Cardiac muscle cell (in vitro differentiated cells and primary cell): ENCODE results near the gene SORCS3. TPM values are rescaled to one million over a fixed set of nuclear protein-coding genes. Genes with fewer than 3 reads are reported as not detected.
A peak's percentile ranks its signal among the peaks of the same experiment; 100 is the strongest.

Experiments used
- DNase-seq, 2 donors: peaks; one replicate each; pipeline versions ENCODE4 v3.0.0 to v3.0.0-alpha.2; 2010 to 2017; ENCODE audit warnings: low read depth in 1 of 2, low spot score in 1 of 2
- H3K27ac ChIP-seq: fragments of 200-600 bp; sonication (generic); 2 replicates; pipeline ENCODE4 v1.5.1; 2016
- H3K27me3 ChIP-seq: fragments of 200-600 bp; sonication (generic); 2 replicates; pipeline ENCODE4 v1.6.0; 2016; ENCODE audit warnings: control low read depth
- H3K36me3 ChIP-seq: fragments of 200-600 bp; sonication (generic); 2 replicates; pipeline ENCODE4 v1.5.1; 2016; ENCODE audit warnings: control low read depth
- H3K4me1 ChIP-seq: fragments of 200-600 bp; sonication (generic); 2 replicates; pipeline ENCODE4 v1.8.1; 2017; ENCODE audit warnings: low read depth, mild to moderate bottlenecking, mixed run types
- H3K4me3 ChIP-seq: fragments of 200-600 bp; sonication (generic); 2 replicates; pipeline ENCODE4 v1.5.1; 2016; ENCODE audit warnings: mild to moderate bottlenecking
- H3K9me3 ChIP-seq: fragments of 200-600 bp; sonication (generic); 2 replicates; pipeline ENCODE4 v1.5.1; 2017; ENCODE audit warnings: low read depth, mild to moderate bottlenecking, control low read depth
- polyA plus RNA-seq: library from polyadenylated mRNA; unstranded; fragments of >200 nt; fragmentation: Nextera tagmentation; extraction: Ambion mirVana; gene quantifications from 2 replicates; pipeline ENCODE4 v1.2.1, GENCODE V29; 2016
- total RNA-seq: library from RNA; depleted of rRNA; stranded (reverse); fragments of >200 nt; gene quantifications from 2 replicates; pipeline ENCODE4 v1.2.3, GENCODE V29; 2016
- TF ChIP-seq, protein P1 (sequence below): IDR thresholded peaks from 2 replicates; pipeline ENCODE4 v1.5.1; 2012; ENCODE audit warnings: low read depth, mild to moderate bottlenecking, low read length

SORCS3 gene
- total and polyA plus RNA-seq, 2 experiments from 2014 or later, result 9.3 to 29.1 TPM

DNA sequence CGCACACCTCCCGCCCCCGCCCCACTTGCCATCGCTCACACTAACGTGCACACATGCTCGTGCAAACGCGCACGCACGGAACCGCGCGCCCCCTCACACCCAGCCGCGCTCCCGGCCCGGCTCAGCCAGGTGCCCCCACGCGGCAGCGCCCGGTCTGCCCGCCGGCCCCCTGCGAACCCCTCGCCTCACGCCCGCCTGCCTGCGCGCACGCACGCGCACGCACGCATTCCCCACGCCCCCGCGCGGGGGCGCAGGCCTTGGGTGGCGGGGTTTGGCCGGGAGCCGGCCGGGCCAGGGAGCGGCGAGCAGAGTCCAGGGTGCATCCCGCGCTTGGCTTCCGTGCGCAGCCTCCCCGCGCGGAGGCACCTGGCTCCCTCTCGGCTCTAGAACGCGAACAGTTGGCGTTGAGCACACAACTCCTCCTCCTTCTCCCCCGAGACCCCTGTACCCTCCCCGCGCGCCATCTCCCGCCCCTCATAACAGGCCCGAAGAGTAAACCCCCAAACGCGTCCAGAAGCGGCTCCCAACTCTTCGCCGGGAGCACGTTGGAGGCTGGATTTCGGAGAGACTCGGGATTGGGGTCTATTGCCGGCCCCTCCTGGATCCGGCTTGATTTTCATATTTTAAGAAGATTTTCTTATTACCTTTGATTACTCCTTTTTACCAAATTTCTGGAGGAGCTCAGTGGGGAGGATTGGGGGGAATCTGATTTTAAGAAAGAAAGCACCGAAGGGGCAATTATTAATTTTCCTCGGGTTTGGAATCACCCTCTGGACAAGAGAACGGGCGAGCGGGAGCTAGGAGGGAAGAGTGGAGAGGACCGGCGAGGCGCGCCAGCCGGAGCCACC is 527 bp upstream of the SORCS3 start:
- H3K4me3 ChIP-seq, result peak overlapping the region; percentile 91
- H3K36me3 ChIP-seq, result no peaks in the 10 kb centered on the region
- H3K4me1 ChIP-seq, result no peaks in the 10 kb centered on the region
- peak in 1 of 2 donors; percentile 63 for DNase-seq
- no peak overlapping the region for H3K27ac ChIP-seq
- peaks cover 55% of the 10 kb centered on the region for H3K27me3 ChIP-seq
- TF ChIP-seq, protein P1, sequence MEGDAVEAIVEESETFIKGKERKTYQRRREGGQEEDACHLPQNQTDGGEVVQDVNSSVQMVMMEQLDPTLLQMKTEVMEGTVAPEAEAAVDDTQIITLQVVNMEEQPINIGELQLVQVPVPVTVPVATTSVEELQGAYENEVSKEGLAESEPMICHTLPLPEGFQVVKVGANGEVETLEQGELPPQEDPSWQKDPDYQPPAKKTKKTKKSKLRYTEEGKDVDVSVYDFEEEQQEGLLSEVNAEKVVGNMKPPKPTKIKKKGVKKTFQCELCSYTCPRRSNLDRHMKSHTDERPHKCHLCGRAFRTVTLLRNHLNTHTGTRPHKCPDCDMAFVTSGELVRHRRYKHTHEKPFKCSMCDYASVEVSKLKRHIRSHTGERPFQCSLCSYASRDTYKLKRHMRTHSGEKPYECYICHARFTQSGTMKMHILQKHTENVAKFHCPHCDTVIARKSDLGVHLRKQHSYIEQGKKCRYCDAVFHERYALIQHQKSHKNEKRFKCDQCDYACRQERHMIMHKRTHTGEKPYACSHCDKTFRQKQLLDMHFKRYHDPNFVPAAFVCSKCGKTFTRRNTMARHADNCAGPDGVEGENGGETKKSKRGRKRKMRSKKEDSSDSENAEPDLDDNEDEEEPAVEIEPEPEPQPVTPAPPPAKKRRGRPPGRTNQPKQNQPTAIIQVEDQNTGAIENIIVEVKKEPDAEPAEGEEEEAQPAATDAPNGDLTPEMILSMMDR, result no peak
- no peaks in the 10 kb centered on the region for H3K9me3 ChIP-seq

- DNase-seq, result peak in 1 of 2 donors; percentile 18
- Histone ChIP-seq H3K9me3 (no peaks in the 10 kb centered on the region), H3K36me3 (no peaks in the 10 kb centered on the region), H3K4me3 (peak overlapping the region; percentile 91), H3K4me1 (no peaks in the 10 kb centered on the region), H3K27ac (peak overlapping the region; percentile 57), H3K27me3 (peaks cover 44% of the 10 kb centered on the region)
- TF ChIP-seq, protein P1, result no peak
These were observed 1.0 kb downstream of the SORCS3 start for GRCh38 chr10:104641937-104642657.

DNA sequence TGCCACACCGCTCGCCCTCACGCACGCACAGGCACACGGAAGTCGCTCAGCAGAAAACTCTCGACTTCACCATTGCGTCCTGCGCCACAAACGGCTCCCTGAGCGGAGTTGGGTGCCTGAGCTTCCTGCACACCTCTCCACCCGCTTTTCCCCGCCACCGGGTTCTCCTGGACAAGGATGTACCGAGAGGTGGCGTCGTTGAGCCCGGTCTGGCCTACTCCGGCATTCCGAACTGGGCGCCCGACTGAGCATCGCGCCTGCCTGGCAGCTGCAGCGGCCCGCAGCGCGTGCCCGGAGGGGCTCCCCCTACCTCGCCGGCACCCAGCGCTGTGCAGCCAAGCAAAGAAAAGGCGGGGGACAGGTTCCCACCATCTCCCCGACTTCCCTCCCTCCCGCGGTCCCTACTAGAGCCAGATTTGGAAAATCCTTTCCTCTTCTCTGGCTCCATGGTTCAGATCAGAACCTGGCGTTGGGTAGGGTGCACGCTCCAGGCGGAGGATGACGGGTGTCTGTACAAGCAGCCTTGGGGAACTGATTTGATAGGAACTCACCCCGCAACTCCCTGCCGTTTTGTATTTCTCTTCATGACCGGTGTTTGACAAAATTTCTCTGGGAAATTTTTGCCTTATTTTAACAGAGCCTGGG is 1.7 kb downstream of the SORCS3 start:
- no peaks in the 10 kb centered on the region for H3K4me1 ChIP-seq
- H3K9me3 ChIP-seq, result no peaks in the 10 kb centered on the region
- peak; percentile 9 to 91 for DNase-seq
- H3K27ac ChIP-seq, result peak overlapping the region; percentile 13
- H3K36me3 ChIP-seq, result no peaks in the 10 kb centered on the region
- H3K27me3 ChIP-seq, result peaks cover 37% of the 10 kb centered on the region
- H3K4me3 ChIP-seq, result peak overlapping the region; percentile 91
- TF ChIP-seq, protein P1, result peak; percentile 39

GRCh38 chr10:104643303-104643663 is 2.2 kb downstream of the SORCS3 start:
- no peaks in the 10 kb centered on the region for H3K36me3 ChIP-seq
- TF ChIP-seq, protein P1, result no peak
- no peak overlapping the region for H3K4me3 ChIP-seq
- no peak for DNase-seq
- H3K4me1 ChIP-seq, result no peaks in the 10 kb centered on the region
- H3K27me3 ChIP-seq, result peaks cover 32% of the 10 kb centered on the region
- H3K9me3 ChIP-seq, result no peaks in the 10 kb centered on the region
- H3K27ac ChIP-seq, result no peak overlapping the region

DNA sequence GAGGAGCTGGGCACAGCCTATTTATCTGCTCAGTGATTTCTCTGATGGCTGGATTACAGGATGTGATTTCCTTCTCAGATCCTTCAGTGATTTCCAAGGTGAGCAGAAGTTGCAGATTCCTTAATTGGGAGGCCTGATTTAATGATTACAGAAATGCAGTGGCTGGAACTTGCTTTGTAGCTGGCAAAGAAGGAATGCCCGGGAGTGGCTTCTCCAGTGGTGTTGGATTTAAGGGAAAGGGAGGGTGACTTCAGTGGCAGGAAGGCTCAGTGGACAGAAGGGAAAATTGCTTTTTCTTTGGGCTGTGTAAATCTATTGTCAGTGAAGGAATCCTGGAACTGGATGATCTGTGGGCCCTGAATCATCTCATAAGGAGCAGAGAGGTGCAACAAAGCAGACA is 5.1 kb downstream of the SORCS3 start:
- H3K9me3 ChIP-seq, result no peaks in the 10 kb centered on the region
- H3K36me3 ChIP-seq, result no peaks in the 10 kb centered on the region
- H3K4me3 ChIP-seq, result no peak overlapping the region
- TF ChIP-seq, protein P1, result no peak
- peaks cover 10% of the 10 kb centered on the region for H3K27me3 ChIP-seq
- DNase-seq, result no peak
- peaks cover 18% of the 10 kb centered on the region for H3K4me1 ChIP-seq
- H3K27ac ChIP-seq, result no peak overlapping the region
